ENCODE results near the gene C17orf107.

DNA sequence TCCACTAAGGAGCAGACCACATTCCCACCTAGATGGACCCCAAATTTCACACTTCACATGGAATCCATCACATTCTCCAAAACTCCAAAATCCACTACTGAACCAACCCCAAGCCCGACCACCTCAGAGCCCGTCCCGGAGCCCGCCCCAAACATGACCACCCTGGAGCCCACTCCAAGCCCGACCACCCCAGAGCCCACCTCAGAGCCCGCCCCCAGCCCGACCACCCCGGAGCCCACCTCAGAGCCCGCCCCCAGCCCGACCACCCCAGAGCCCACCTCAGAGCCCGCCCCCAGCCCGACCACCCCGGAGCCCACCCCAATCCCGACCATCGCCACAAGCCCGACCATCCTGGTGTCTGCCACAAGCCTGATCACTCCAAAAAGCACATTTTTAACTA is 34.3 kb downstream of the C17orf107 start:
- no peak for TF ChIP-seq EZH2 (IDR thresholded peaks at IDR 0.05)
- TF ChIP-seq, protein P1, sequence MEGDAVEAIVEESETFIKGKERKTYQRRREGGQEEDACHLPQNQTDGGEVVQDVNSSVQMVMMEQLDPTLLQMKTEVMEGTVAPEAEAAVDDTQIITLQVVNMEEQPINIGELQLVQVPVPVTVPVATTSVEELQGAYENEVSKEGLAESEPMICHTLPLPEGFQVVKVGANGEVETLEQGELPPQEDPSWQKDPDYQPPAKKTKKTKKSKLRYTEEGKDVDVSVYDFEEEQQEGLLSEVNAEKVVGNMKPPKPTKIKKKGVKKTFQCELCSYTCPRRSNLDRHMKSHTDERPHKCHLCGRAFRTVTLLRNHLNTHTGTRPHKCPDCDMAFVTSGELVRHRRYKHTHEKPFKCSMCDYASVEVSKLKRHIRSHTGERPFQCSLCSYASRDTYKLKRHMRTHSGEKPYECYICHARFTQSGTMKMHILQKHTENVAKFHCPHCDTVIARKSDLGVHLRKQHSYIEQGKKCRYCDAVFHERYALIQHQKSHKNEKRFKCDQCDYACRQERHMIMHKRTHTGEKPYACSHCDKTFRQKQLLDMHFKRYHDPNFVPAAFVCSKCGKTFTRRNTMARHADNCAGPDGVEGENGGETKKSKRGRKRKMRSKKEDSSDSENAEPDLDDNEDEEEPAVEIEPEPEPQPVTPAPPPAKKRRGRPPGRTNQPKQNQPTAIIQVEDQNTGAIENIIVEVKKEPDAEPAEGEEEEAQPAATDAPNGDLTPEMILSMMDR (IDR thresholded peaks at IDR 0.05 in 2 of 3, conservative IDR thresholded peaks at IDR 0.05 in 1 of 3; ENCODE audit: borderline replicate concordance in 1 of 3, insufficient read depth in 1 of 3, low read depth in 2 of 3, low read length in 2 of 3): no peak
- TF ChIP-seq, protein P2, sequence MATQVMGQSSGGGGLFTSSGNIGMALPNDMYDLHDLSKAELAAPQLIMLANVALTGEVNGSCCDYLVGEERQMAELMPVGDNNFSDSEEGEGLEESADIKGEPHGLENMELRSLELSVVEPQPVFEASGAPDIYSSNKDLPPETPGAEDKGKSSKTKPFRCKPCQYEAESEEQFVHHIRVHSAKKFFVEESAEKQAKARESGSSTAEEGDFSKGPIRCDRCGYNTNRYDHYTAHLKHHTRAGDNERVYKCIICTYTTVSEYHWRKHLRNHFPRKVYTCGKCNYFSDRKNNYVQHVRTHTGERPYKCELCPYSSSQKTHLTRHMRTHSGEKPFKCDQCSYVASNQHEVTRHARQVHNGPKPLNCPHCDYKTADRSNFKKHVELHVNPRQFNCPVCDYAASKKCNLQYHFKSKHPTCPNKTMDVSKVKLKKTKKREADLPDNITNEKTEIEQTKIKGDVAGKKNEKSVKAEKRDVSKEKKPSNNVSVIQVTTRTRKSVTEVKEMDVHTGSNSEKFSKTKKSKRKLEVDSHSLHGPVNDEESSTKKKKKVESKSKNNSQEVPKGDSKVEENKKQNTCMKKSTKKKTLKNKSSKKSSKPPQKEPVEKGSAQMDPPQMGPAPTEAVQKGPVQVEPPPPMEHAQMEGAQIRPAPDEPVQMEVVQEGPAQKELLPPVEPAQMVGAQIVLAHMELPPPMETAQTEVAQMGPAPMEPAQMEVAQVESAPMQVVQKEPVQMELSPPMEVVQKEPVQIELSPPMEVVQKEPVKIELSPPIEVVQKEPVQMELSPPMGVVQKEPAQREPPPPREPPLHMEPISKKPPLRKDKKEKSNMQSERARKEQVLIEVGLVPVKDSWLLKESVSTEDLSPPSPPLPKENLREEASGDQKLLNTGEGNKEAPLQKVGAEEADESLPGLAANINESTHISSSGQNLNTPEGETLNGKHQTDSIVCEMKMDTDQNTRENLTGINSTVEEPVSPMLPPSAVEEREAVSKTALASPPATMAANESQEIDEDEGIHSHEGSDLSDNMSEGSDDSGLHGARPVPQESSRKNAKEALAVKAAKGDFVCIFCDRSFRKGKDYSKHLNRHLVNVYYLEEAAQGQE (IDR thresholded peaks at IDR 0.05; ENCODE audit: low read depth): no peak
- no peak for TF ChIP-seq POLR2A (IDR thresholded peaks at IDR 0.05; ENCODE audit: borderline replicate concordance, extremely low read depth, insufficient read depth, insufficient read length)
- TF ChIP-seq CEBPB (IDR thresholded peaks at IDR 0.05; ENCODE audit: low read depth): no peak
